Inferior parietal cortex (tissue), 1 donor: Measurements from ENCODE around the gene TLE4.

ENCODE experiments used
- DNase-seq: peaks from one replicate; pipeline ENCODE4 v3.0.0-alpha.2; 2016; ENCODE audit errors: extremely low spot score

The TLE4 gene

GRCh38 chr9:79572032-79572607 is 355 bp downstream of the TLE4 start:
- DNase-seq, result no peak

GRCh38 chr9:79572608-79573411 is 1.0 kb downstream of the TLE4 start:
- no peak for DNase-seq

- no peak for DNase-seq
Measured at GRCh38 chr9:79573412-79573923, 1.7 kb downstream of the TLE4 start.

- no peak for DNase-seq
Measured at GRCh38 chr9:79574136-79574535, 2.4 kb downstream of the TLE4 start.

GRCh38 chr9:79574781-79575180 is 3.0 kb downstream of the TLE4 start:
- no peak for DNase-seq

- no peak for DNase-seq
Measured at GRCh38 chr9:79575547-79575946, 3.8 kb downstream of the TLE4 start.

GRCh38 chr9:79577969-79578723 is 6.4 kb downstream of the TLE4 start:
- no peak for DNase-seq

- no peak for DNase-seq
Measured at GRCh38 chr9:79578891-79579290, 7.1 kb downstream of the TLE4 start.

- no peak for DNase-seq
Measured at GRCh38 chr9:79579624-79580023, 7.9 kb downstream of the TLE4 start.

GRCh38 chr9:79580055-79580454 is 8.3 kb downstream of the TLE4 start:
- no peak for DNase-seq

- DNase-seq, result no peak
Measured at GRCh38 chr9:79581388-79581787, 9.6 kb downstream of the TLE4 start.

GRCh38 chr9:79581794-79582193 is 10.0 kb downstream of the TLE4 start:
- no peak for DNase-seq

GRCh38 chr9:79583952-79584654 is 12.3 kb downstream of the TLE4 start:
- no peak for DNase-seq

- no peak for DNase-seq
Measured at GRCh38 chr9:79584655-79584982, 12.9 kb downstream of the TLE4 start.

- no peak for DNase-seq
Measured at GRCh38 chr9:79588488-79589223, 16.9 kb downstream of the TLE4 start.

- no peak for DNase-seq
Measured at GRCh38 chr9:79591458-79591857, 19.7 kb downstream of the TLE4 start.

GRCh38 chr9:79592726-79593493 is 21.1 kb downstream of the TLE4 start:
- DNase-seq, result no peak

- DNase-seq, result no peak
Measured at GRCh38 chr9:79598562-79599345, 27.0 kb downstream of the TLE4 start.

GRCh38 chr9:79600466-79600865 is 28.7 kb downstream of the TLE4 start:
- peak; percentile 73 for DNase-seq
